ENCODE data around the gene IL3RA.
"Not testable (repeated sequence)": the region's sequence is repeated elsewhere in the genome, so short reads cannot be mapped to it uniquely, and the experiment has no call there.

Gene IL3RA

GRCh38 chrX:1358793-1359476 is 22.4 kb downstream of the IL3RA start:
- Histone ChIP-seq H3K4me3 (ENCODE audit: low read depth, low read length) (no peak overlapping the region), H3K27me3 (ENCODE audit: control insufficient read depth, insufficient read depth, low read length) (no peaks in the 10 kb centered on the region), H3K4me1 (ENCODE audit: control insufficient read depth, insufficient read depth, low read length) (peaks cover 8% of the 10 kb centered on the region), H3K9ac (ENCODE audit: low read depth, low read length) (no peak overlapping the region), H3K9me3 (ENCODE audit: control insufficient read depth, insufficient read depth, low read length) (peaks cover 6% of the 10 kb centered on the region), H3K36me3 (ENCODE audit: control insufficient read depth, insufficient read depth, low read length) (peaks cover 8% of the 10 kb centered on the region; the same call in 1 of the 2 replicates), H3K27ac (ENCODE audit: low read depth, low read length) (no peak overlapping the region)

GRCh38 chrX:1359477-1359873 is 22.9 kb downstream of the IL3RA start:
- Histone ChIP-seq H3K36me3 (ENCODE audit: control insufficient read depth, insufficient read depth, low read length) (peaks cover 8% of the 10 kb centered on the region; the same call in 1 of the 2 replicates), H3K27ac (ENCODE audit: low read depth, low read length) (no peak overlapping the region)

GRCh38 chrX:1360171-1360570 is 23.6 kb downstream of the IL3RA start:
- H3K27me3 ChIP-seq (ENCODE audit: control insufficient read depth, insufficient read depth, low read length): no peaks in the 10 kb centered on the region
- no peak overlapping the region for H3K9ac ChIP-seq (ENCODE audit: low read depth, low read length)
- H3K4me1 ChIP-seq (ENCODE audit: control insufficient read depth, insufficient read depth, low read length): peaks cover 8% of the 10 kb centered on the region
- no peak overlapping the region for H3K4me3 ChIP-seq (ENCODE audit: low read depth, low read length)
- peaks cover 8% of the 10 kb centered on the region; the same call in 1 of the 2 replicates for H3K36me3 ChIP-seq (ENCODE audit: control insufficient read depth, insufficient read depth, low read length)
- peaks cover 6% of the 10 kb centered on the region for H3K9me3 ChIP-seq (ENCODE audit: control insufficient read depth, insufficient read depth, low read length)
- no peak overlapping the region for H3K27ac ChIP-seq (ENCODE audit: low read depth, low read length)

More at GRCh38 chrX:1359477-1359873, 22.9 kb downstream of the IL3RA start:
- no peaks in the 10 kb centered on the region for H3K27me3 ChIP-seq (ENCODE audit: control insufficient read depth, insufficient read depth, low read length)
- H3K9ac ChIP-seq (ENCODE audit: low read depth, low read length): no peak overlapping the region
- peaks cover 6% of the 10 kb centered on the region for H3K9me3 ChIP-seq (ENCODE audit: control insufficient read depth, insufficient read depth, low read length)
- no peak overlapping the region for H3K4me3 ChIP-seq (ENCODE audit: low read depth, low read length)
- peaks cover 8% of the 10 kb centered on the region for H3K4me1 ChIP-seq (ENCODE audit: control insufficient read depth, insufficient read depth, low read length)

- peaks cover 8% of the 10 kb centered on the region; the same call in 1 of the 2 replicates for H3K36me3 ChIP-seq (ENCODE audit: control insufficient read depth, insufficient read depth, low read length)
- no peak overlapping the region for H3K4me3 ChIP-seq (ENCODE audit: low read depth, low read length)
- no peaks in the 10 kb centered on the region for H3K27me3 ChIP-seq (ENCODE audit: control insufficient read depth, insufficient read depth, low read length)
Measured at GRCh38 chrX:1361275-1361674, 24.7 kb downstream of the IL3RA start.

GRCh38 chrX:1361910-1362309 is 25.3 kb downstream of the IL3RA start:
- Histone ChIP-seq H3K4me1 (ENCODE audit: control insufficient read depth, insufficient read depth, low read length) (no peaks in the 10 kb centered on the region), H3K9ac (ENCODE audit: low read depth, low read length) (no peak overlapping the region), H3K9me3 (ENCODE audit: control insufficient read depth, insufficient read depth, low read length) (peaks cover 6% of the 10 kb centered on the region), H3K27me3 (ENCODE audit: control insufficient read depth, insufficient read depth, low read length) (no peaks in the 10 kb centered on the region), H3K36me3 (ENCODE audit: control insufficient read depth, insufficient read depth, low read length) (peaks cover 8% of the 10 kb centered on the region; the same call in 1 of the 2 replicates), H3K27ac (ENCODE audit: low read depth, low read length) (no peak overlapping the region), H3K4me3 (ENCODE audit: low read depth, low read length) (no peak overlapping the region)

More at GRCh38 chrX:1361275-1361674, 24.7 kb downstream of the IL3RA start:
- Histone ChIP-seq H3K9me3 (ENCODE audit: control insufficient read depth, insufficient read depth, low read length) (peaks cover 6% of the 10 kb centered on the region), H3K9ac (ENCODE audit: low read depth, low read length) (no peak overlapping the region), H3K27ac (ENCODE audit: low read depth, low read length) (no peak overlapping the region), H3K4me1 (ENCODE audit: control insufficient read depth, insufficient read depth, low read length) (no peaks in the 10 kb centered on the region)

- H3K27ac ChIP-seq (ENCODE audit: low read depth, low read length); H3K36me3 ChIP-seq (ENCODE audit: control insufficient read depth, insufficient read depth, low read length); H3K4me1 ChIP-seq (ENCODE audit: control insufficient read depth, insufficient read depth, low read length); H3K4me3 ChIP-seq (ENCODE audit: low read depth, low read length); H3K9ac ChIP-seq (ENCODE audit: low read depth, low read length); H3K9me3 ChIP-seq (ENCODE audit: control insufficient read depth, insufficient read depth, low read length); H3K27me3 ChIP-seq (ENCODE audit: control insufficient read depth, insufficient read depth, low read length): not testable (repeated sequence)
Measured at GRCh38 chrX:1366363-1366762, 29.8 kb downstream of the IL3RA start.

GRCh38 chrX:1368385-1368698 is 31.8 kb downstream of the IL3RA start:
- Histone ChIP-seq H3K9me3 (ENCODE audit: control insufficient read depth, insufficient read depth, low read length) (no peaks in the 10 kb centered on the region), H3K27me3 (ENCODE audit: control insufficient read depth, insufficient read depth, low read length) (no peaks in the 10 kb centered on the region), H3K9ac (ENCODE audit: low read depth, low read length) (no peak overlapping the region), H3K4me1 (ENCODE audit: control insufficient read depth, insufficient read depth, low read length) (no peaks in the 10 kb centered on the region), H3K4me3 (ENCODE audit: low read depth, low read length) (no peak overlapping the region), H3K27ac (ENCODE audit: low read depth, low read length) (no peak overlapping the region), H3K36me3 (ENCODE audit: control insufficient read depth, insufficient read depth, low read length) (no peaks in the 10 kb centered on the region)

GRCh38 chrX:1378306-1378759 is 41.7 kb downstream of the IL3RA start:
- H3K4me1 ChIP-seq (ENCODE audit: control insufficient read depth, insufficient read depth, low read length): 0 out of 2 replicates have a peak, but pooled peaks cover 2% of the 10 kb centered on the region

GRCh38 chrX:1380672-1381233 is 44.2 kb downstream of the IL3RA start:
- Histone ChIP-seq H3K27ac (ENCODE audit: low read depth, low read length) (no peak overlapping the region), H3K27me3 (ENCODE audit: control insufficient read depth, insufficient read depth, low read length) (no peaks in the 10 kb centered on the region), H3K4me3 (ENCODE audit: low read depth, low read length) (no peak overlapping the region), H3K36me3 (ENCODE audit: control insufficient read depth, insufficient read depth, low read length) (peaks cover 24% of the 10 kb centered on the region), H3K4me1 (ENCODE audit: control insufficient read depth, insufficient read depth, low read length) (0 out of 2 replicates have a peak, but pooled peaks cover 2% of the 10 kb centered on the region), H3K9me3 (ENCODE audit: control insufficient read depth, insufficient read depth, low read length) (no peaks in the 10 kb centered on the region), H3K9ac (ENCODE audit: low read depth, low read length) (no peak overlapping the region)

More at GRCh38 chrX:1378306-1378759, 41.7 kb downstream of the IL3RA start:
- H3K4me3 ChIP-seq (ENCODE audit: low read depth, low read length): no peak overlapping the region
- no peaks in the 10 kb centered on the region for H3K9me3 ChIP-seq (ENCODE audit: control insufficient read depth, insufficient read depth, low read length)
- H3K9ac ChIP-seq (ENCODE audit: low read depth, low read length): no peak overlapping the region
- H3K27ac ChIP-seq (ENCODE audit: low read depth, low read length): no peak overlapping the region
- peaks cover 2% of the 10 kb centered on the region for H3K36me3 ChIP-seq (ENCODE audit: control insufficient read depth, insufficient read depth, low read length)
- H3K27me3 ChIP-seq (ENCODE audit: control insufficient read depth, insufficient read depth, low read length): no peaks in the 10 kb centered on the region

- no peaks in the 10 kb centered on the region for H3K9me3 ChIP-seq (ENCODE audit: control insufficient read depth, insufficient read depth, low read length)
- H3K4me3 ChIP-seq (ENCODE audit: low read depth, low read length): no peak overlapping the region
- peaks cover 64% of the 10 kb centered on the region for H3K36me3 ChIP-seq (ENCODE audit: control insufficient read depth, insufficient read depth, low read length)
- H3K9ac ChIP-seq (ENCODE audit: low read depth, low read length): no peak overlapping the region
- 0 out of 2 replicates have a peak, but pooled peaks cover 2% of the 10 kb centered on the region for H3K4me1 ChIP-seq (ENCODE audit: control insufficient read depth, insufficient read depth, low read length)
- H3K27ac ChIP-seq (ENCODE audit: low read depth, low read length): no peak overlapping the region
- no peaks in the 10 kb centered on the region for H3K27me3 ChIP-seq (ENCODE audit: control insufficient read depth, insufficient read depth, low read length)
Measured at GRCh38 chrX:1384658-1385252, 48.2 kb downstream of the IL3RA start.

Measured in HUES48 (cell line).